Left ventricle myocardium inferior (tissue), 1 donor: Measurements from ENCODE around the gene RTN4R. TPM values are rescaled to one million over a fixed set of nuclear protein-coding genes. Genes with fewer than 3 reads are reported as not detected.

ENCODE experiments used
- DNase-seq: peaks from one replicate; pipeline ENCODE4 v3.0.0-alpha.2; 2020
- H3K27ac ChIP-seq: fragments of 200-600 bp; replicated peaks from 2 replicates; pipeline ENCODE4 v1.8.0; 2021
- H3K27me3 ChIP-seq: fragments of 200-600 bp; 2 replicates; pipeline ENCODE4 v1.8.0; 2021; ENCODE audit warnings: low read depth
- H3K36me3 ChIP-seq: fragments of 200-600 bp; 2 replicates; pipeline ENCODE4 v1.8.0; 2021
- H3K4me1 ChIP-seq: fragments of 200-600 bp; 2 replicates; pipeline ENCODE4 v1.8.0; 2021
- H3K4me3 ChIP-seq: fragments of 200-600 bp; 2 replicates; pipeline ENCODE4 v1.8.0; 2021; ENCODE audit warnings: mild to moderate bottlenecking, moderate library complexity
- H3K9me3 ChIP-seq: fragments of 200-600 bp; replicated peaks from 2 replicates; pipeline ENCODE4 v1.8.0; 2021
- CTCF ChIP-seq: fragments of 200-600 bp; IDR thresholded peaks from 2 replicates; pipeline ENCODE4 v1.8.0; 2021; ENCODE audit warnings: antibody characterized with exemption, mild to moderate bottlenecking, borderline replicate concordance
- intact Hi-C: fragments of 100-400 bp; cut with micrococcal nuclease; formaldehyde crosslinking; loops from one replicate; pipeline ENCODE4 v1.11.0; 2022
- total RNA-seq: library from RNA; stranded (reverse); fragmentation: NEBNext Ultra II Directional; extraction: Animal tissue kit (Norgen Biotek cat#: 25700); gene quantifications from one replicate; pipeline ENCODE4 v1.2.1, GENCODE V29; 2021
- donor health status: DM: no; HTN: yes; CAD: no; lungs with severe emphysema.

RTN4R gene
- total RNA-seq, 1 donor from 2014 or later: 0.96 TPM

DNA sequence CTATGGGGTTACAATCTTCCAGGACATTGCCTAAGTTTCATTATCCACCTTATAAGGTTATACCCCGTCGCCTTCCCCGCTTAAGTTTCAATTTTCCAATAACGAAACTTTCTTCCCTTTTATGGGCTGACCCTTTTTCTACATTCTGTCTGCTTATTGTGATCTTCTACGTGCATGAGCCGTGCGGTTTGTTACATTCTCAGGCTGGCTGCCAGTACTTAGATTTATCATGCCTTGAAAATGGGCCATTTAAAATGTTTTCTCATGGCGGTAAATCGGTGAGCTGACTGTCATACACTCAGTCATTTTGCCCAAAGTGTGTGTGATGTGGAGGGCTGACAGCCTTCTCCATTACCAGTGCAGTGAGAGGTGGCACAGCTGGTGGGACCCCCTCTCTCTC, 28.5 kb upstream of the RTN4R start:
- Histone ChIP-seq H3K36me3 (no peaks in the 10 kb centered on the region), H3K9me3 (no peaks in the 10 kb centered on the region), H3K4me3 (no peak overlapping the region), H3K27me3 (peaks cover 11% of the 10 kb centered on the region), H3K27ac (no peak overlapping the region), H3K4me1 (peaks cover 18% of the 10 kb centered on the region)
- intact Hi-C loops: no loop called here
- DNase-seq: no peak
- TF ChIP-seq CTCF: no peak

DNA sequence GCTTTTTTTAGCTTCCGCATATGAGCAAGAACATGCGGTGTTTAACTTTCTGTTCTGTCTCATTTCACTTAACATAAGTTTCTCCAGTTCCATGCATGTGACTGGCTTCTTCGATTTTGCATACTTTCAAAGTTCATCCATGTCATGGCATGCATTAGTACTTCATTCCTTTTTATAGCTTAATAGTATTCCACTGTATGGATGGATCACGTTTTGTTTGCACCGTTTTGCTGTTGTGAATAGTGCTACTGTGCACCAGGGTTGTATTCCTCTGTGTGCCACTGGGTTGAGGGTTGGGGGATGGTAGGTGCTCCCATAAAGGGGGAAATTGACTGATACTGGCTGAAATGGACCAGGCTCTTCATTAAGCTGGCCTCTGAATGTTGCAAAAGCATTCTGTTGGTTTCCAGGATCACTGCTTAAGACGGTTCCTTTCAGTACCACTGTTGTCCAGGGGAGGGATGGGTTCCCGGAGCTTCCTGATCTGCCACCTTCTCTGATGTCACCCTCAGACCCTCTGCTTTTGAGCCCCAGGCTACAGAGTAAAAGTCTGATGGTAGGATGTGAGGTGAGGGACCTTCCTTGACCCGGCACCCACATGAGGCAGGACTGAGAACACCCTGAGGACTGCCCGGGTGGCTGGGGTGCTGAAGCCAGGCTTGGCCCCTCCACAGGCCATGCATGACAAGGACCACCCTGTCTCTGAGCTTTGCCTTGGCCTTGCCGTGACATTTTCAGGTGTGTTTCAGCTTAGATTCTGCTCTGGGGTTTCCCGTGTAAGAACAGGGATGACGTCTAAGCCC, 27.3 kb upstream of the RTN4R start:
- H3K4me3 ChIP-seq: no peak overlapping the region
- H3K27me3 ChIP-seq: peaks cover 9% of the 10 kb centered on the region
- no peaks in the 10 kb centered on the region for H3K36me3 ChIP-seq
- H3K9me3 ChIP-seq: no peaks in the 10 kb centered on the region
- no peak overlapping the region for H3K27ac ChIP-seq
- intact Hi-C loops: no loop called here
- TF ChIP-seq CTCF: no peak
- peaks cover 18% of the 10 kb centered on the region for H3K4me1 ChIP-seq
- DNase-seq: no peak

GRCh38 chr22:20292673-20293232, 24.6 kb upstream of the RTN4R start:
- H3K4me1 ChIP-seq: no peaks in the 10 kb centered on the region
- no peaks in the 10 kb centered on the region for H3K36me3 ChIP-seq
- H3K27me3 ChIP-seq: peaks cover 30% of the 10 kb centered on the region
- no peak overlapping the region for H3K27ac ChIP-seq
- intact Hi-C loops: no loop called here
- H3K4me3 ChIP-seq: no peak overlapping the region
- no peaks in the 10 kb centered on the region for H3K9me3 ChIP-seq
- DNase-seq: no peak
- no peak for TF ChIP-seq CTCF

DNA sequence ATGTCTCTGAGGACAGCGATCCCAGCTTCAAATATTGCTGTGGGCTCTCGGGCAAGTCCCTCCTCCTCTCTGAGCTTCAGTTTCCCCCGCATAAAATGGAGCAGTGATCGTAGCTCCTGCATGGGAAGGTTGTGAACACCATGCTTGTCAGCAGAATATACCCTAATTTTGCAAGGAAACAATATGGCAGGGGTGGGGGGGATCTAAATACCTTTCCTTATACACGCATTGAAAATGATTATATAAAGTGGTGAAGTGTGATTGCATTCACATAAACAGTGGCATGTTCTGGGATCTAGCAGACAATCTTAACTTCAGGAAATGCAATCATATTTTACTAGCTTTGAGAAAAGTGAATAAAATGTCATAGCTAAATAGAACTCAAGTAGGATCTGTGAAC, 24.0 kb upstream of the RTN4R start:
- Histone ChIP-seq H3K4me1 (no peaks in the 10 kb centered on the region), H3K36me3 (no peaks in the 10 kb centered on the region), H3K4me3 (no peak overlapping the region), H3K27ac (no peak overlapping the region), H3K27me3 (peaks cover 30% of the 10 kb centered on the region), H3K9me3 (no peaks in the 10 kb centered on the region)
- intact Hi-C loops: no loop called here
- TF ChIP-seq CTCF: no peak
- DNase-seq: no peak

GRCh38 chr22:20291604-20292063, 23.5 kb upstream of the RTN4R start:
- Histone ChIP-seq H3K9me3 (no peaks in the 10 kb centered on the region), H3K27me3 (peaks cover 30% of the 10 kb centered on the region), H3K4me1 (no peaks in the 10 kb centered on the region), H3K27ac (no peak overlapping the region), H3K36me3 (no peaks in the 10 kb centered on the region), H3K4me3 (no peak overlapping the region)
- intact Hi-C loops: no loop called here
- TF ChIP-seq CTCF: no peak
- DNase-seq: no peak
